Measurements from ENCODE around the gene STARD8. TPM values are rescaled to one million over a fixed set of nuclear protein-coding genes. Genes with fewer than 3 reads are reported as not detected.

STARD8 gene
- total and polyA plus RNA-seq, 2 donors (not counting 1 experiment from before 2014, with no cell fraction given), result 0.33 to 0.54 TPM

DNA sequence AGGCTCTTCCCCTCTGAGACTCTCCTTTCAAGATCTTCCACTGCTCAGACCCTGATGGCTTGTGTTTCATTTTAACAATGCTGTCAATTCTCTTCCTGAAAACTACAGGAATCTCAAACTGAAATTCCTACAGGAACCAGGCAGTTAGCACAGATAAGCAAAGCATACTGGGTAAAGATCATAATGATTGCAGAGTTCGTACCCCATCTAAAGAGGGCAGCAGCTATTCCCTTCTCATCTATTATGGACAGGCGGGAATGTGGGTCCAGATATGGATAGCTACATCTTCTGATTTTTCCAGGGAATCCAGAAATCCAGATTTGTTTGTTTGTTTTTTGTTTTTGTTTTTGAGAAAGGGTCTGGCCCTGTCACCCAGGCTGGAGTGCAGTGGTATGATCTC, 83.8 kb downstream of the STARD8 start:
- DNase-seq (no peak), ATAC-seq (ENCODE audit: low read depth) (no peak)
- no peaks in the 10 kb centered on the region for H4K20me1 ChIP-seq (ENCODE audit: control insufficient read depth, insufficient read depth, low read length, poor library complexity, severe bottlenecking)
- H3K4me3 ChIP-seq (ENCODE audit: control extremely low read depth in 1 of 5, extremely low read depth in 1 of 5, insufficient read depth in 1 of 5, low read depth in 2 of 5, low read length in 4 of 5), result no peak overlapping the region
- Mint-ChIP-seq H3K4me3 (no peak overlapping the region), H3K4me1 (no peaks in the 10 kb centered on the region), H3K9me3 (ENCODE audit: insufficient read depth) (no peaks in the 10 kb centered on the region), H3K27ac (no peak overlapping the region), H3K27me3 (peaks cover 13% of the 10 kb centered on the region)
- POLR2A ChIA-PET, result no interaction called here
- no peak for TF ChIP-seq EZH2 (IDR thresholded peaks at IDR 0.05; ENCODE audit: borderline replicate concordance, insufficient read depth, low read depth, low read length, poor library complexity, severe bottlenecking)
- TF ChIP-seq, protein P1, sequence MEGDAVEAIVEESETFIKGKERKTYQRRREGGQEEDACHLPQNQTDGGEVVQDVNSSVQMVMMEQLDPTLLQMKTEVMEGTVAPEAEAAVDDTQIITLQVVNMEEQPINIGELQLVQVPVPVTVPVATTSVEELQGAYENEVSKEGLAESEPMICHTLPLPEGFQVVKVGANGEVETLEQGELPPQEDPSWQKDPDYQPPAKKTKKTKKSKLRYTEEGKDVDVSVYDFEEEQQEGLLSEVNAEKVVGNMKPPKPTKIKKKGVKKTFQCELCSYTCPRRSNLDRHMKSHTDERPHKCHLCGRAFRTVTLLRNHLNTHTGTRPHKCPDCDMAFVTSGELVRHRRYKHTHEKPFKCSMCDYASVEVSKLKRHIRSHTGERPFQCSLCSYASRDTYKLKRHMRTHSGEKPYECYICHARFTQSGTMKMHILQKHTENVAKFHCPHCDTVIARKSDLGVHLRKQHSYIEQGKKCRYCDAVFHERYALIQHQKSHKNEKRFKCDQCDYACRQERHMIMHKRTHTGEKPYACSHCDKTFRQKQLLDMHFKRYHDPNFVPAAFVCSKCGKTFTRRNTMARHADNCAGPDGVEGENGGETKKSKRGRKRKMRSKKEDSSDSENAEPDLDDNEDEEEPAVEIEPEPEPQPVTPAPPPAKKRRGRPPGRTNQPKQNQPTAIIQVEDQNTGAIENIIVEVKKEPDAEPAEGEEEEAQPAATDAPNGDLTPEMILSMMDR (IDR thresholded peaks at IDR 0.05), result no peak
- peaks cover 0 to 3% (median 0%) of the 10 kb centered on the region in 4 experiments for H3K27me3 ChIP-seq (replicated peaks in 1 of 4; ENCODE audit: control extremely low read depth in 1 of 4, control insufficient read depth in 3 of 4, insufficient read depth in 4 of 4, low read length in 3 of 4)
- H3K9ac ChIP-seq (ENCODE audit: low read length), result no peak overlapping the region
- H3K4me1 ChIP-seq (ENCODE audit: control insufficient read depth in 2 of 2, insufficient read depth in 2 of 2, low read length in 2 of 2), result no peaks in the 10 kb centered on the region
- H3K36me3 ChIP-seq (replicated peaks in 1 of 2; ENCODE audit: control extremely low read depth in 1 of 2, control insufficient read depth in 1 of 2, extremely low read depth in 1 of 2, insufficient read depth in 2 of 2, low read length in 1 of 2), result no peaks in the 10 kb centered on the region
- no peaks in the 10 kb centered on the region for H3K79me2 ChIP-seq (ENCODE audit: control insufficient read depth, insufficient read depth, low read length)
- no CpG with 5 or more reads among the region's 2 CpGs for WGBS (ENCODE audit: insufficient coverage)
- CTCF ChIA-PET, result no interaction called here
- H3K9me3 ChIP-seq (ENCODE audit: control extremely low read depth in 1 of 3, control insufficient read depth in 2 of 3, insufficient read depth in 1 of 3, low read length in 2 of 3), result no peaks in the 10 kb centered on the region
- H3K27ac ChIP-seq (ENCODE audit: low read length in 2 of 2), result no peak overlapping the region
- no peak overlapping the region for H3K4me2 ChIP-seq (replicated peaks; ENCODE audit: low read depth, low read length, poor library complexity, severe bottlenecking)
- no peak overlapping the region for H2AFZ ChIP-seq (ENCODE audit: insufficient read depth, low read depth, low read length, poor library complexity, severe bottlenecking)
- intact Hi-C loops (cut with micrococcal nuclease), result loop anchor here (10.0 kb wide), 1 partner anchor 554 kb away; no protein-coding TSS in a partner anchor

DNA sequence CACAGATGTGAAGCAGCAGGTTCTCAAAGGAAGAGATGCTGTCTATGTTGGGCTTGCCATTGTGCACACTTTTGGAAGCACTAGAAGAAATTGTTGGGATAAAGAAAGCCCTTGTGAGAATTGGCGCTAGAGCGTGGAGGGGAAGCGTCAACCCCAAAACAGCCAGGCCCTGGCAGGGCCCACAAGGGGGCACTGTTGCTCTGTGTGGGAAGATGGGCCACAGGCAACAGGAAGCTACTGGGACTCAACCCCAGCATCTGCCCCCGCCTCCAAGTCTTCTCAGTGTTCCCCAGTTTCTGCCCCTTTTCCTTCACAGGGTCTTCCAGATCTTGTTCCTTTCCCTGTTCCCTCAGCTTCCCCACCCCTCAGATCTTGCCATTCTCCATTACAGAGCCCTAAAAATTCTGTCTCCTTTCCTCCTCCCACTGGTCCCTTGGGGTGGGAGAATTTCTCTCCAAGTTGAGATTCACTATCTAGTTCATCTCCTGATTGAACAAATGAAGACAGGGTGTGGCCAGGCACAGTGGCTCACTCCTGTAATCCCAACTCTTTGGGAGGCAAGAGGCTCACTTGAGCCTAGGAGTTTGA, 85.5 kb downstream of the STARD8 start:
- Histone ChIP-seq H3K4me2 (replicated peaks; ENCODE audit: low read depth, low read length, poor library complexity, severe bottlenecking) (no peak overlapping the region), H3K9me3 (ENCODE audit: control extremely low read depth in 1 of 3, control insufficient read depth in 2 of 3, insufficient read depth in 1 of 3, low read length in 2 of 3) (no peaks in the 10 kb centered on the region), H4K20me1 (ENCODE audit: control insufficient read depth, insufficient read depth, low read length, poor library complexity, severe bottlenecking) (no peaks in the 10 kb centered on the region), H3K4me1 (ENCODE audit: control insufficient read depth in 2 of 2, insufficient read depth in 2 of 2, low read length in 2 of 2) (no peaks in the 10 kb centered on the region), H3K27me3 (replicated peaks in 1 of 4; ENCODE audit: control extremely low read depth in 1 of 4, control insufficient read depth in 3 of 4, insufficient read depth in 4 of 4, low read length in 3 of 4) (peaks cover 0 to 3% (median 0%) of the 10 kb centered on the region in 4 experiments), H2AFZ (ENCODE audit: insufficient read depth, low read depth, low read length, poor library complexity, severe bottlenecking) (no peak overlapping the region), H3K79me2 (ENCODE audit: control insufficient read depth, insufficient read depth, low read length) (no peaks in the 10 kb centered on the region), H3K36me3 (replicated peaks in 1 of 2; ENCODE audit: control extremely low read depth in 1 of 2, control insufficient read depth in 1 of 2, extremely low read depth in 1 of 2, insufficient read depth in 2 of 2, low read length in 1 of 2) (no peaks in the 10 kb centered on the region), H3K9ac (ENCODE audit: low read length) (no peak overlapping the region), H3K4me3 (ENCODE audit: control extremely low read depth in 1 of 5, extremely low read depth in 1 of 5, insufficient read depth in 1 of 5, low read depth in 2 of 5, low read length in 4 of 5) (no peak overlapping the region), H3K27ac (ENCODE audit: low read length in 2 of 2) (no peak overlapping the region)
- H3K4me3 Mint-ChIP-seq, result no peak overlapping the region
- intact Hi-C loops (cut with micrococcal nuclease), result loop anchor here (10.0 kb wide), 1 partner anchor 552 kb away; no protein-coding TSS in a partner anchor
- H3K9me3 Mint-ChIP-seq (ENCODE audit: insufficient read depth), result no peaks in the 10 kb centered on the region
- H3K27me3 Mint-ChIP-seq, result peaks cover 13% of the 10 kb centered on the region
- ATAC-seq (ENCODE audit: low read depth) (no peak), DNase-seq (peak; percentile 32)
- TF ChIP-seq, protein P1 (IDR thresholded peaks at IDR 0.05), result peak; percentile 50
- TF ChIP-seq EZH2 (IDR thresholded peaks at IDR 0.05; ENCODE audit: borderline replicate concordance, insufficient read depth, low read depth, low read length, poor library complexity, severe bottlenecking), result no peak
- H3K27ac Mint-ChIP-seq, result no peak overlapping the region
- H3K4me1 Mint-ChIP-seq, result no peaks in the 10 kb centered on the region
- POLR2A ChIA-PET, result no interaction called here
- WGBS (ENCODE audit: insufficient coverage), result no CpG with 5 or more reads among the region's 4 CpGs
- CTCF ChIA-PET, result interaction anchor here (1.0 to 1.4 kb wide), 2 partner anchors 489 to 1365 kb away, joined by 3 to 4 read pairs; no protein-coding TSS in a partner anchor

Measured in B cell (primary cell).